Calu3 (cell line): ENCODE results near the gene SPINK14. TPM values are rescaled to one million over a fixed set of nuclear protein-coding genes. Genes with fewer than 3 reads are reported as not detected.

Source experiments
- BruUV-seq: library from RNA; stranded (reverse); fragments of 400-500 nt; replicated peaks from 2 replicates; lab custom pipeline; 2021; lab: Mats Ljungman, UMichigan
- CTCF ChIA-PET: fragments of 300-600 bp; sonication (Branson Sonifier 250); formaldehyde crosslinking; loops from one replicate; lab custom pipeline; 2022; ENCODE audit warnings: antibody characterized with exemption; lab: Charles Lee
- DNase-seq: peaks from one replicate; pipeline ENCODE4 v3.0.0; 2022
- H3K27ac Mint-ChIP-seq: one replicate; pipeline ENCODE4 v1.8.0; 2022; ENCODE audit warnings: mixed read lengths; ENCODE audit not compliant: unreplicated experiment
- H3K27me3 Mint-ChIP-seq: one replicate; pipeline ENCODE4 v1.8.0; 2022; ENCODE audit warnings: mixed read lengths; ENCODE audit not compliant: unreplicated experiment
- H3K36me3 Mint-ChIP-seq: one replicate; pipeline ENCODE4 v1.8.0; 2022; ENCODE audit warnings: mild to moderate bottlenecking, moderate library complexity, mixed read lengths; ENCODE audit not compliant: insufficient read depth, unreplicated experiment
- H3K4me1 Mint-ChIP-seq: one replicate; pipeline ENCODE4 v1.8.0; 2022; ENCODE audit warnings: mild to moderate bottlenecking, low read depth, mixed read lengths; ENCODE audit not compliant: unreplicated experiment
- H3K4me3 Mint-ChIP-seq: one replicate; pipeline ENCODE4 v1.8.0; 2022; ENCODE audit warnings: mild to moderate bottlenecking, low read depth, moderate library complexity, mixed read lengths; ENCODE audit not compliant: unreplicated experiment
- H3K9me3 Mint-ChIP-seq: one replicate; pipeline ENCODE4 v1.8.0; 2022; ENCODE audit warnings: low read depth, mixed read lengths; ENCODE audit not compliant: unreplicated experiment
- CTCF ChIP-seq: fragments of 200-600 bp; IDR thresholded peaks from one replicate; pipeline ENCODE4 v1.8.0; 2022; ENCODE audit warnings: antibody characterized with exemption; ENCODE audit not compliant: unreplicated experiment
- intact Hi-C: fragments of 100-400 bp; cut with micrococcal nuclease; formaldehyde crosslinking; loops from one replicate; pipeline ENCODE4 v1.10.0; 2022; ENCODE audit not compliant: unreplicated experiment
- total RNA-seq: library from RNA; stranded (reverse); gene quantifications from 2 replicates; pipeline ENCODE4 v1.2.3, GENCODE V29; 2022

The SPINK14 gene
- total RNA-seq, 1 experiment from 2014 or later: not detected

GRCh38 chr5:148147415-148147814, 20.9 kb upstream of the SPINK14 start:
- peak overlapping the region; percentile 44 for H3K27ac Mint-ChIP-seq
- H3K4me3 Mint-ChIP-seq: peak overlapping the region; percentile 16
- no peaks in the 10 kb centered on the region for H3K27me3 Mint-ChIP-seq

GRCh38 chr5:148151872-148152271, 16.5 kb upstream of the SPINK14 start:
- Mint-ChIP-seq H3K27me3 (no peaks in the 10 kb centered on the region), H3K9me3 (no peaks in the 10 kb centered on the region), H3K4me1 (peaks cover 10% of the 10 kb centered on the region), H3K4me3 (no peak overlapping the region), H3K27ac (no peak overlapping the region), H3K36me3 (no peaks in the 10 kb centered on the region)
- intact Hi-C loops: no loop called here
- no peak for TF ChIP-seq CTCF
- DNase-seq: no peak
- CTCF ChIA-PET: no interaction called here
- BruUV-seq: no TSS peak

More at GRCh38 chr5:148147415-148147814, 20.9 kb upstream of the SPINK14 start:
- Mint-ChIP-seq H3K36me3 (no peaks in the 10 kb centered on the region), H3K4me1 (peaks cover 37% of the 10 kb centered on the region), H3K9me3 (peaks cover 1% of the 10 kb centered on the region)
- BruUV-seq: no TSS peak
- intact Hi-C loops: no loop called here
- DNase-seq: peak; percentile 33
- TF ChIP-seq CTCF: no peak
- CTCF ChIA-PET: interaction anchor here (0.5 to 1.2 kb wide), 4 partner anchors 16 to 584 kb away, joined by 3 read pairs; no protein-coding TSS in a partner anchor

GRCh38 chr5:148152781-148153180, 15.6 kb upstream of the SPINK14 start:
- no peaks in the 10 kb centered on the region for H3K27me3 Mint-ChIP-seq
- TF ChIP-seq CTCF: no peak
- no peak overlapping the region for H3K27ac Mint-ChIP-seq
- intact Hi-C loops: no loop called here
- H3K36me3 Mint-ChIP-seq: no peaks in the 10 kb centered on the region
- CTCF ChIA-PET: no interaction called here
- no peak for DNase-seq
- BruUV-seq: no TSS peak
- H3K4me1 Mint-ChIP-seq: peaks cover under 1% of the 10 kb centered on the region
- no peak overlapping the region for H3K4me3 Mint-ChIP-seq
- H3K9me3 Mint-ChIP-seq: no peaks in the 10 kb centered on the region

GRCh38 chr5:148156609-148157008, 11.7 kb upstream of the SPINK14 start:
- CTCF ChIA-PET: no interaction called here
- H3K4me1 Mint-ChIP-seq: no peaks in the 10 kb centered on the region

More at GRCh38 chr5:148156609-148157008, 11.7 kb upstream of the SPINK14 start:
- H3K27me3 Mint-ChIP-seq: no peaks in the 10 kb centered on the region
- no peak for DNase-seq
- intact Hi-C loops: no loop called here
- peaks cover 2% of the 10 kb centered on the region for H3K9me3 Mint-ChIP-seq
- no peak overlapping the region for H3K4me3 Mint-ChIP-seq
- no peak for TF ChIP-seq CTCF
- H3K36me3 Mint-ChIP-seq: no peaks in the 10 kb centered on the region
- no peak overlapping the region for H3K27ac Mint-ChIP-seq
- no TSS peak for BruUV-seq
